Measurements from ENCODE around the gene BPIFB4. TPM values are rescaled to one million over a fixed set of nuclear protein-coding genes. Genes with fewer than 3 reads are reported as not detected.

The BPIFB4 gene
- total and polyA plus RNA-seq, 4 donors: 0.25 TPM; not detected in 3

DNA sequence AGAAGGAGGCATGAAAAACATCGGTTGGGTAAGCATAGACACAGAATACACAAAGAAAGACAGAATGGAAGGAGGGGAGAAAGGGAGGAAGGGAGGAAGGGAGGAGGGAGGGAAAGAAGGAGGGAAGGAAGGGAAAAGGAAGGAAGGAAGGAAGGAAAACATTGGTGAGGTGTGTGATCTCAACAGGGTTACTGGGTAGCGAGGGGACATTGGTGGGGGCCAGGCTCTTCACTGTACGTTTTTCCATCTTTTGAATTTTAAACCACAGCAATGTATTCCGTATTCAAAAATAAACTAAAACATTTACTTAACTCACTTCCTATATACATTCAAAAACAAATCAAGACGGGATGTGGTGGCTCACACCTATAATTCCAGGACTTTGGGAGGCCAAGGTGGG is 67.9 kb downstream of the BPIFB4 start:
- TF ChIP-seq, protein P1, sequence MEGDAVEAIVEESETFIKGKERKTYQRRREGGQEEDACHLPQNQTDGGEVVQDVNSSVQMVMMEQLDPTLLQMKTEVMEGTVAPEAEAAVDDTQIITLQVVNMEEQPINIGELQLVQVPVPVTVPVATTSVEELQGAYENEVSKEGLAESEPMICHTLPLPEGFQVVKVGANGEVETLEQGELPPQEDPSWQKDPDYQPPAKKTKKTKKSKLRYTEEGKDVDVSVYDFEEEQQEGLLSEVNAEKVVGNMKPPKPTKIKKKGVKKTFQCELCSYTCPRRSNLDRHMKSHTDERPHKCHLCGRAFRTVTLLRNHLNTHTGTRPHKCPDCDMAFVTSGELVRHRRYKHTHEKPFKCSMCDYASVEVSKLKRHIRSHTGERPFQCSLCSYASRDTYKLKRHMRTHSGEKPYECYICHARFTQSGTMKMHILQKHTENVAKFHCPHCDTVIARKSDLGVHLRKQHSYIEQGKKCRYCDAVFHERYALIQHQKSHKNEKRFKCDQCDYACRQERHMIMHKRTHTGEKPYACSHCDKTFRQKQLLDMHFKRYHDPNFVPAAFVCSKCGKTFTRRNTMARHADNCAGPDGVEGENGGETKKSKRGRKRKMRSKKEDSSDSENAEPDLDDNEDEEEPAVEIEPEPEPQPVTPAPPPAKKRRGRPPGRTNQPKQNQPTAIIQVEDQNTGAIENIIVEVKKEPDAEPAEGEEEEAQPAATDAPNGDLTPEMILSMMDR (IDR thresholded peaks at IDR 0.05; ENCODE audit: control extremely low read depth, extremely low read depth): no peak
- H3K9me3 ChIP-seq (ENCODE audit: control insufficient read depth in 4 of 4, insufficient read depth in 3 of 4, low read length in 3 of 4): no peaks in the 10 kb centered on the region
- peaks cover 0 to 4% (median 0%) of the 10 kb centered on the region in 3 donors for H3K27me3 ChIP-seq (ENCODE audit: control insufficient read depth in 3 of 3, insufficient read depth in 3 of 3, low read length in 2 of 3)
- WGBS, 2 donors: 83 to 89% methylated on average over 5 of the region's 5 CpGs
- no peak overlapping the region for H3K9ac ChIP-seq (ENCODE audit: insufficient read depth in 1 of 2, low read length in 2 of 2)
- H3K36me3 ChIP-seq (ENCODE audit: control insufficient read depth in 4 of 4, insufficient read depth in 4 of 4, low read length in 4 of 4): no peaks in the 10 kb centered on the region
- H3K4me3 ChIP-seq: no peak overlapping the region
- H3K4me1 ChIP-seq (ENCODE audit: control insufficient read depth in 5 of 5, insufficient read depth in 5 of 5, low read length in 5 of 5): no peaks in the 10 kb centered on the region
- DNase-seq (no peak), ATAC-seq (ENCODE audit: insufficient read depth, low FRiP score) (no peak)
- H3K27ac ChIP-seq (ENCODE audit: low read depth in 1 of 2, low read length in 1 of 2): no peak overlapping the region

DNA sequence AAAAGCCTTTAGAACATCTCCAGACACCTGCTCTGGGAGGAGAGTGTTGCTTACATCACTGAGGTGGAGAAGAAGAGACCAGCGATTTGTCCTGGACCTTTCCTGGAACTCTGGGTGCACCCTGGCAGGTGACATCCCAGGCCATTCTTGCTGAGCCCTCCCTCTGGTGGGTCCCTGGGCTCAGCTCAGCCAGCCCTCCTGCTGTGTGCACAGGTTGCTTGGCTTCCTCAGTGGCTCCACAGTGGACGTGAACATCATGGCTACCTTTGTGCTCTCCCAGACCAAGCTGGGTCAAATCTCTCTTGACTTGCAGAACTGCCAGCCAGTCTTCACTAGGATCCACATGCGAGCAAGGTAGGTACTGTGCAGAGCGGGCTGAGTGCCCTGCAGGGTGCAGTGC is 68.6 kb downstream of the BPIFB4 start:
- no peak overlapping the region for H3K4me3 ChIP-seq
- 89 to 90% methylated on average over 4 of the region's 4 CpGs for WGBS, 2 donors
- no peak for DNase-seq

DNA sequence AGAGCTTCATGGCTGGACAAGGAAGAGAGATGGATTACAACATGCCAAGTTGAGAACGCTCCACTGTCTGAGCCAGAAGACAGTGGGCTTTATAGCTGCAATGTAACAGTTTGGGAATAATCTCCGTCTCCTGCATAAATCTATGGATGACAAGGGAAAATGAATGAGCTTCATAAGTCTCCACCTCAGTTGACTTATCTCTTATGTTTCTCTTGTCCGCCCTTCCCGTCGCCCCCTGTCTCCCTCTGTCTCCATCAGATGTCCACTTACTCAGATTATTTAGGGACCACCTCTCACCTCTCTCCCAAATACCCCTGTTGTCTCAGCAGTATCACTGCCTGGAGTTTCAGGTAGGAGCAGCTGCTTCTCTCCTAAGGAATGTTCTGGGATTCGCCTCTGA is 74.8 kb downstream of the BPIFB4 start:
- no peaks in the 10 kb centered on the region for H3K36me3 ChIP-seq (ENCODE audit: control insufficient read depth in 4 of 4, insufficient read depth in 4 of 4, low read length in 4 of 4)
- no peak overlapping the region for H3K27ac ChIP-seq (ENCODE audit: low read depth in 1 of 2, low read length in 1 of 2)
- DNase-seq (no peak), ATAC-seq (ENCODE audit: insufficient read depth, low FRiP score) (no peak)
- H3K27me3 ChIP-seq (ENCODE audit: control insufficient read depth in 3 of 3, insufficient read depth in 3 of 3, low read length in 2 of 3): peaks cover 0 to 8% (median 0%) of the 10 kb centered on the region in 3 donors
- no peaks in the 10 kb centered on the region for H3K4me1 ChIP-seq (ENCODE audit: control insufficient read depth in 5 of 5, insufficient read depth in 5 of 5, low read length in 5 of 5)
- TF ChIP-seq, protein P1 (IDR thresholded peaks at IDR 0.05; ENCODE audit: control extremely low read depth, extremely low read depth): no peak
- 87 to 90% methylated on average over 6 of the region's 6 CpGs for WGBS, 2 donors
- H3K9me3 ChIP-seq (ENCODE audit: control insufficient read depth in 4 of 4, insufficient read depth in 3 of 4, low read length in 3 of 4): peaks cover 0 to 2% (median 0%) of the 10 kb centered on the region in 4 donors
- H3K9ac ChIP-seq (ENCODE audit: insufficient read depth in 1 of 2, low read length in 2 of 2): no peak overlapping the region
- no peak overlapping the region for H3K4me3 ChIP-seq

More for the DNA sequence above, 68.6 kb downstream of the BPIFB4 start:
- peaks cover 0 to 4% (median 0%) of the 10 kb centered on the region in 3 donors for H3K27me3 ChIP-seq (ENCODE audit: control insufficient read depth in 3 of 3, insufficient read depth in 3 of 3, low read length in 2 of 3)
- no peaks in the 10 kb centered on the region for H3K36me3 ChIP-seq (ENCODE audit: control insufficient read depth in 4 of 4, insufficient read depth in 4 of 4, low read length in 4 of 4)
- no peaks in the 10 kb centered on the region for H3K9me3 ChIP-seq (ENCODE audit: control insufficient read depth in 4 of 4, insufficient read depth in 3 of 4, low read length in 3 of 4)
- ATAC-seq (ENCODE audit: insufficient read depth, low FRiP score): no peak
- TF ChIP-seq, protein P1 (IDR thresholded peaks at IDR 0.05; ENCODE audit: control extremely low read depth, extremely low read depth): no peak
- no peaks in the 10 kb centered on the region for H3K4me1 ChIP-seq (ENCODE audit: control insufficient read depth in 5 of 5, insufficient read depth in 5 of 5, low read length in 5 of 5)
- no peak overlapping the region for H3K9ac ChIP-seq (ENCODE audit: insufficient read depth in 1 of 2, low read length in 2 of 2)
- H3K27ac ChIP-seq (ENCODE audit: low read depth in 1 of 2, low read length in 1 of 2): no peak overlapping the region
